ENCODE data around the gene DAZAP1.

The DAZAP1 gene

GRCh38 chr19:1424192-1424955 is 17.0 kb downstream of the DAZAP1 start:
- Histone ChIP-seq H3K36me3 (ENCODE audit: control insufficient read depth in 1 of 2, insufficient read depth in 2 of 2, low read depth in 1 of 2, low read length in 2 of 2) (peaks cover 90 to 94% of the 10 kb centered on the region in 2 experiments), H2AFZ (ENCODE audit: low read depth, low read length) (no peak overlapping the region), H3K9me3 (ENCODE audit: control insufficient read depth, low read length) (no peaks in the 10 kb centered on the region), H2BK120ac (ENCODE audit: low read depth, low read length) (no peak overlapping the region), H3K27me3 (ENCODE audit: control insufficient read depth in 1 of 2, insufficient read depth in 1 of 2, low read length in 2 of 2) (no peaks in the 10 kb centered on the region), H3K4ac (ENCODE audit: low read depth in 1 of 2, low read length in 2 of 2) (no peak overlapping the region), H3K9ac (ENCODE audit: low read length) (no peak overlapping the region), H3K27ac (ENCODE audit: low read length, poor library complexity, severe bottlenecking) (no peak overlapping the region), H3K4me2 (ENCODE audit: low read length, poor library complexity, severe bottlenecking) (no peak overlapping the region), H3K4me1 (ENCODE audit: control insufficient read depth, insufficient read depth, low read depth, low read length) (peaks cover 26% of the 10 kb centered on the region), H3K23ac (ENCODE audit: low read length in 2 of 2) (no peak overlapping the region), H2BK5ac (ENCODE audit: low read depth, low read length, poor library complexity, severe bottlenecking) (no peak overlapping the region), H2BK12ac (ENCODE audit: low read length in 2 of 2) (no peak overlapping the region), H3K79me1 (replicated peaks; ENCODE audit: low read length, poor library complexity, severe bottlenecking) (peaks cover 56% of the 10 kb centered on the region), H3K4me3 (ENCODE audit: insufficient read depth in 1 of 2, low read depth in 1 of 2, low read length in 2 of 2) (no peak overlapping the region), H4K8ac (ENCODE audit: low read length) (no peak overlapping the region), H4K91ac (ENCODE audit: low read length) (no peak overlapping the region), H3K14ac (ENCODE audit: low read length in 2 of 2) (no peak overlapping the region), H2AK5ac (ENCODE audit: low read length, severe bottlenecking) (no peak overlapping the region), H3K18ac (ENCODE audit: low read depth in 1 of 2, low read length in 2 of 2) (no peak overlapping the region), H2BK15ac (ENCODE audit: low read depth, poor library complexity, severe bottlenecking) (no peak overlapping the region)
- DNase-seq, result no peak
- 87% methylated on average over 26 of the region's 42 CpGs for WGBS

DNA sequence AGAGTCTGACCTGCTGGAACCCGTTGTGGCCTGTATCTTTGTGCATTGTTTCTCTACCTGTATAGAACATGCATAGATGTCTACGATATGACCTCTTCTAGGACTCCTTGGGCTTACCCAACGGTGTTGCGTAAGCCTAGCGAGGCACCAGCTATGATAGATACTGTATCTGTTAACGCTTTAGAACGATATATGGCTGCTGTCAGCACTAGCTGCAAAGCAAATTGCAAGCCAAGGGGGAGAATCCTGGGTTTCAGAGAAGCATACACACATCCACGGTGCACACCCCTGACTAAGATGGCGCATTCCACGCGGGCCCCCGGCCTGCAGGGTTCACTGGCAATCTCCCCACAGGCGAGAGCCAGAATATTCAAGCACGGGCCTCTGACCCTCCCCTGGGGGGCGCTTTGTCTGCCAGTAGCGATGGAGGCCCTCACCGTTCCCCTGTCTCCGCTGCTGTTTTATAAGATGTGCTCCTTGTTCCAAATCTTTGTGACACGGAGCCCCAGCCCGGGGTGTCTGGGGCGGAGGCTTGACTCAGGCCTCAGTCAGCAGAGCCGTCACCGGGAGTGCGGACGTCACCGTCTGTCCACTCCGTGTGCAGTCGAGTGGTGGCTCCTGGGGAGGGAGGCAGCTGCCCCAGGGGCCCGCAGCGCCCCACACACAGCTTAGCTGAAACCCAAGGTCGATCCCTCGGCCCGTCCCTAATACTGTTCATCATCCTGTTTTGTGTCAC is 17.9 kb downstream of the DAZAP1 start:
- H3K27ac ChIP-seq (ENCODE audit: low read length, poor library complexity, severe bottlenecking), result no peak overlapping the region
- peaks cover 26% of the 10 kb centered on the region for H3K4me1 ChIP-seq (ENCODE audit: control insufficient read depth, insufficient read depth, low read depth, low read length)
- no peaks in the 10 kb centered on the region for H3K27me3 ChIP-seq (ENCODE audit: control insufficient read depth in 1 of 2, insufficient read depth in 1 of 2, low read length in 2 of 2)
- no peak overlapping the region for H3K18ac ChIP-seq (ENCODE audit: low read depth in 1 of 2, low read length in 2 of 2)
- no peak overlapping the region for H2AK5ac ChIP-seq (ENCODE audit: low read length, severe bottlenecking)
- H2BK5ac ChIP-seq (ENCODE audit: low read depth, low read length, poor library complexity, severe bottlenecking), result no peak overlapping the region
- H3K4ac ChIP-seq (ENCODE audit: low read depth in 1 of 2, low read length in 2 of 2), result no peak overlapping the region
- H3K9ac ChIP-seq (ENCODE audit: low read length), result no peak overlapping the region
- H3K36me3 ChIP-seq (ENCODE audit: control insufficient read depth in 1 of 2, insufficient read depth in 2 of 2, low read depth in 1 of 2, low read length in 2 of 2), result peaks cover 90 to 94% of the 10 kb centered on the region in 2 experiments
- no peak overlapping the region for H2BK15ac ChIP-seq (ENCODE audit: low read depth, poor library complexity, severe bottlenecking)
- peaks cover 64% of the 10 kb centered on the region for H3K79me1 ChIP-seq (replicated peaks; ENCODE audit: low read length, poor library complexity, severe bottlenecking)
- no peak overlapping the region for H4K8ac ChIP-seq (ENCODE audit: low read length)
- 97% methylated on average over 33 of the region's 33 CpGs for WGBS
- H3K14ac ChIP-seq (ENCODE audit: low read length in 2 of 2), result no peak overlapping the region
- no peak for DNase-seq
- no peak overlapping the region for H2BK120ac ChIP-seq (ENCODE audit: low read depth, low read length)
- no peak overlapping the region for H4K91ac ChIP-seq (ENCODE audit: low read length)
- no peak overlapping the region for H3K23ac ChIP-seq (ENCODE audit: low read length in 2 of 2)
- H3K4me3 ChIP-seq (ENCODE audit: insufficient read depth in 1 of 2, low read depth in 1 of 2, low read length in 2 of 2), result no peak overlapping the region
- H3K4me2 ChIP-seq (ENCODE audit: low read length, poor library complexity, severe bottlenecking), result no peak overlapping the region
- H2BK12ac ChIP-seq (ENCODE audit: low read length in 2 of 2), result no peak overlapping the region
- no peak overlapping the region for H2AFZ ChIP-seq (ENCODE audit: low read depth, low read length)
- H3K9me3 ChIP-seq (ENCODE audit: control insufficient read depth, low read length), result no peaks in the 10 kb centered on the region

DNA sequence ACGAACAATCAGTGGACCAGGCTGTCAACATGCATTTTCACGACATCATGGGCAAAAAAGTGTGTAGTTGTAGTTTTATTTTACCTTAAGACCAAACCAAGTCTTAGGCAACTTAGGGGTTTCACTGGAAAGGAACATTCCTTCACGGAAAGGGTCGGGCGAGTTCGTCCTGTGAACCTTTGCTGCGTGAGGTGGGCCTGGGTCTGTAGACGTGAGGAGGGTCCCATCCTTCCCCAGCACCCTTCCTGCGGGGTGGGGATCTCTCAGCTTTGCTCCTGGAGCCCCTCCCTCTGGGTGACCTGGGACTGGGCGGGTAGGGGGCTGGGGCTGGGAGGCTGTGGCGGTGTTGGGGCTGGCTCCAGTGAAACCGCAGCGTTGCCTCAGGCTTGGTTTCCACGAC is 18.5 kb downstream of the DAZAP1 start:
- H3K27me3 ChIP-seq (ENCODE audit: control insufficient read depth in 1 of 2, insufficient read depth in 1 of 2, low read length in 2 of 2), result no peaks in the 10 kb centered on the region
- 93% methylated on average over 13 of the region's 14 CpGs for WGBS
- H3K4me2 ChIP-seq (ENCODE audit: low read length, poor library complexity, severe bottlenecking), result no peak overlapping the region
- no peak overlapping the region for H3K18ac ChIP-seq (ENCODE audit: low read depth in 1 of 2, low read length in 2 of 2)
- H3K27ac ChIP-seq (ENCODE audit: low read length, poor library complexity, severe bottlenecking), result no peak overlapping the region
- H3K4me1 ChIP-seq (ENCODE audit: control insufficient read depth, insufficient read depth, low read depth, low read length), result peaks cover 26% of the 10 kb centered on the region
- H3K4me3 ChIP-seq (ENCODE audit: insufficient read depth in 1 of 2, low read depth in 1 of 2, low read length in 2 of 2), result no peak overlapping the region
- H3K4ac ChIP-seq (ENCODE audit: low read depth in 1 of 2, low read length in 2 of 2), result no peak overlapping the region
- no peak overlapping the region for H2BK5ac ChIP-seq (ENCODE audit: low read depth, low read length, poor library complexity, severe bottlenecking)
- no peak overlapping the region for H2BK12ac ChIP-seq (ENCODE audit: low read length in 2 of 2)
- no peaks in the 10 kb centered on the region for H3K9me3 ChIP-seq (ENCODE audit: control insufficient read depth, low read length)
- no peak overlapping the region for H2BK15ac ChIP-seq (ENCODE audit: low read depth, poor library complexity, severe bottlenecking)
- no peak for DNase-seq
- H3K36me3 ChIP-seq (ENCODE audit: control insufficient read depth in 1 of 2, insufficient read depth in 2 of 2, low read depth in 1 of 2, low read length in 2 of 2), result peaks cover 87 to 90% of the 10 kb centered on the region in 2 experiments
- no peak overlapping the region for H3K23ac ChIP-seq (ENCODE audit: low read length in 2 of 2)
- H3K9ac ChIP-seq (ENCODE audit: low read length), result no peak overlapping the region
- no peak overlapping the region for H2AK5ac ChIP-seq (ENCODE audit: low read length, severe bottlenecking)
- no peak overlapping the region for H4K91ac ChIP-seq (ENCODE audit: low read length)
- H2BK120ac ChIP-seq (ENCODE audit: low read depth, low read length), result no peak overlapping the region
- H3K14ac ChIP-seq (ENCODE audit: low read length in 2 of 2), result no peak overlapping the region
- H4K8ac ChIP-seq (ENCODE audit: low read length), result no peak overlapping the region
- no peak overlapping the region for H2AFZ ChIP-seq (ENCODE audit: low read depth, low read length)
- peaks cover 63% of the 10 kb centered on the region for H3K79me1 ChIP-seq (replicated peaks; ENCODE audit: low read length, poor library complexity, severe bottlenecking)

GRCh38 chr19:1426736-1427135 is 19.4 kb downstream of the DAZAP1 start:
- H3K27me3 ChIP-seq (ENCODE audit: control insufficient read depth in 1 of 2, insufficient read depth in 1 of 2, low read length in 2 of 2), result no peaks in the 10 kb centered on the region
- H3K9ac ChIP-seq (ENCODE audit: low read length), result no peak overlapping the region

More at GRCh38 chr19:1426736-1427135, 19.4 kb downstream of the DAZAP1 start:
- peaks cover 63% of the 10 kb centered on the region for H3K79me1 ChIP-seq (replicated peaks; ENCODE audit: low read length, poor library complexity, severe bottlenecking)
- DNase-seq, result no peak
- no peak overlapping the region for H3K4ac ChIP-seq (ENCODE audit: low read depth in 1 of 2, low read length in 2 of 2)
- no peak overlapping the region for H3K23ac ChIP-seq (ENCODE audit: low read length in 2 of 2)
- H3K9me3 ChIP-seq (ENCODE audit: control insufficient read depth, low read length), result no peaks in the 10 kb centered on the region
- peaks cover 83 to 86% of the 10 kb centered on the region in 2 experiments for H3K36me3 ChIP-seq (ENCODE audit: control insufficient read depth in 1 of 2, insufficient read depth in 2 of 2, low read depth in 1 of 2, low read length in 2 of 2)
- H3K14ac ChIP-seq (ENCODE audit: low read length in 2 of 2), result no peak overlapping the region
- no peak overlapping the region for H3K4me2 ChIP-seq (ENCODE audit: low read length, poor library complexity, severe bottlenecking)
- no peak overlapping the region for H2AK5ac ChIP-seq (ENCODE audit: low read length, severe bottlenecking)
- peaks cover 24% of the 10 kb centered on the region for H3K4me1 ChIP-seq (ENCODE audit: control insufficient read depth, insufficient read depth, low read depth, low read length)
- no peak overlapping the region for H3K4me3 ChIP-seq (ENCODE audit: insufficient read depth in 1 of 2, low read depth in 1 of 2, low read length in 2 of 2)
- no peak overlapping the region for H3K27ac ChIP-seq (ENCODE audit: low read length, poor library complexity, severe bottlenecking)
- H2BK120ac ChIP-seq (ENCODE audit: low read depth, low read length), result no peak overlapping the region
- H2BK15ac ChIP-seq (ENCODE audit: low read depth, poor library complexity, severe bottlenecking), result no peak overlapping the region
- 95% methylated on average over 8 of the region's 9 CpGs for WGBS
- no peak overlapping the region for H4K91ac ChIP-seq (ENCODE audit: low read length)
- H2BK12ac ChIP-seq (ENCODE audit: low read length in 2 of 2), result no peak overlapping the region
- H3K18ac ChIP-seq (ENCODE audit: low read depth in 1 of 2, low read length in 2 of 2), result no peak overlapping the region
- no peak overlapping the region for H2BK5ac ChIP-seq (ENCODE audit: low read depth, low read length, poor library complexity, severe bottlenecking)
- H4K8ac ChIP-seq (ENCODE audit: low read length), result no peak overlapping the region
- no peak overlapping the region for H2AFZ ChIP-seq (ENCODE audit: low read depth, low read length)
